ENCODE data around the gene ELP2. TPM values are rescaled to one million over a fixed set of nuclear protein-coding genes. Genes with fewer than 3 reads are reported as not detected.

ELP2 gene
- total RNA-seq, 1 experiment from 2014 or later: 137 TPM

DNA sequence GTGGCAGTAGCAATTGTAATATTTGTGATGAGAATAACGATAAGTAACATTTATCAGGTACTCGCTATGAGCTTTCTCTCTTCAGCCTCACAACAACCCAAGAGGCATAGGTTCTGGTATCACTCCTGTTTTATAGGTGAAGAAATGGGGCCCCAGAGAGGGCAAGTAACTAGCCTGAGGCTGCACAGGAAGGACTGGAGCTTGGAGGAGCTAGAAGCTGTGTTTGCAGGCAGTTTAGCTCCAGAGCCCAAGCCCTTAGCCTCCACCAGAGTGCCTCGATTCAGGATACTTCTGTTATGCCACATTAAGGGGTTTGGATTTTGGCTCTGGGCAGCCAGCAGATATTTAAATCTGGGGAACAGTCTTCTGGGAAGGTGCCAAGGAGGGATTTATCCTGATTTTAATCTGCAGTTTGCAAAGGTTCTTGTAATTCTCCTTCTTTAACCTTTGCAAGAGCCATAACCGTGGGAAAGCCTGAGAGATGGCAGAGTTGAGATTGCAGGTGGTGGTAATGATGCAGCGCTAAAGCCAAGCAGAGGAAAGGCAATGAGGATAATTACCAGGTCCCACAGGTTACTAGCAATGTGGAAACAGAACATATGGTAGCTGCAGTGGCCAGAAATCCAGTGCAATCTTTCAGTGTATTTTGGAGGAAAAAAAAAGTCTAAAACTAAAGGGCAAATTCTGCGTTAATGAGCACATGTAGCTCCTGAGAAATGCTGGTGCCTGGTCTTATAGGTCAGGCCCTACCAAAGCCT is 66.7 kb downstream of the ELP2 start:
- no peaks in the 10 kb centered on the region; a peak in 1 of 4 replicates for H3K4me1 Mint-ChIP-seq
- TF ChIP-seq, protein P1, sequence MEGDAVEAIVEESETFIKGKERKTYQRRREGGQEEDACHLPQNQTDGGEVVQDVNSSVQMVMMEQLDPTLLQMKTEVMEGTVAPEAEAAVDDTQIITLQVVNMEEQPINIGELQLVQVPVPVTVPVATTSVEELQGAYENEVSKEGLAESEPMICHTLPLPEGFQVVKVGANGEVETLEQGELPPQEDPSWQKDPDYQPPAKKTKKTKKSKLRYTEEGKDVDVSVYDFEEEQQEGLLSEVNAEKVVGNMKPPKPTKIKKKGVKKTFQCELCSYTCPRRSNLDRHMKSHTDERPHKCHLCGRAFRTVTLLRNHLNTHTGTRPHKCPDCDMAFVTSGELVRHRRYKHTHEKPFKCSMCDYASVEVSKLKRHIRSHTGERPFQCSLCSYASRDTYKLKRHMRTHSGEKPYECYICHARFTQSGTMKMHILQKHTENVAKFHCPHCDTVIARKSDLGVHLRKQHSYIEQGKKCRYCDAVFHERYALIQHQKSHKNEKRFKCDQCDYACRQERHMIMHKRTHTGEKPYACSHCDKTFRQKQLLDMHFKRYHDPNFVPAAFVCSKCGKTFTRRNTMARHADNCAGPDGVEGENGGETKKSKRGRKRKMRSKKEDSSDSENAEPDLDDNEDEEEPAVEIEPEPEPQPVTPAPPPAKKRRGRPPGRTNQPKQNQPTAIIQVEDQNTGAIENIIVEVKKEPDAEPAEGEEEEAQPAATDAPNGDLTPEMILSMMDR (conservative IDR thresholded peaks at IDR 0.05): no peak

More for the DNA sequence above, 66.7 kb downstream of the ELP2 start:
- no peak overlapping the region for H4K8ac ChIP-seq (replicated peaks; ENCODE audit: insufficient read length, low read depth, low read length)
- H4K91ac ChIP-seq (ENCODE audit: insufficient read length, low read depth, low read length): no peak overlapping the region
- Mint-ChIP-seq H3K27me3 (ENCODE audit: low read depth) (no peaks in the 10 kb centered on the region), H3K4me3 (no peak overlapping the region), H3K9me3 (no peaks in the 10 kb centered on the region), H3K27ac (no peak overlapping the region; a peak in 1 of 7 replicates), H3K36me3 (ENCODE audit: insufficient read depth in 1 of 3, low read depth in 3 of 3) (peaks cover 4 to 15% (median 5%) of the 10 kb centered on the region in 3 experiments; a peak in 5 of 7 replicates)
- H4K20me1 ChIP-seq (ENCODE audit: control insufficient read depth, insufficient read depth, insufficient read length): no peaks in the 10 kb centered on the region
- no peak overlapping the region for H2AFZ ChIP-seq (ENCODE audit: low read length)
- no peaks in the 10 kb centered on the region for H3K9me3 ChIP-seq (ENCODE audit: control insufficient read depth, low read depth, low read length)
- H2BK15ac ChIP-seq (ENCODE audit: low read depth, low read length): no peak overlapping the region
- H3K27ac ChIP-seq (ENCODE audit: insufficient read length, low read depth, low read length): no peak overlapping the region
- WGBS (ENCODE audit: extremely low coverage, insufficient read length, low lambda C conversion rate): no CpG with 5 or more reads among the region's 6 CpGs
- no peak overlapping the region for H3T11ph ChIP-seq (ENCODE audit: low read length)
- H3K4me2 ChIP-seq (ENCODE audit: insufficient read depth, insufficient read length, low read length): no peak overlapping the region
- no peak overlapping the region for H3K9ac ChIP-seq (ENCODE audit: extremely low read depth, insufficient read length, low read length)
- H2BK120ac ChIP-seq (ENCODE audit: low read depth, low read length, poor library complexity, severe bottlenecking): no peak overlapping the region
- H3K14ac ChIP-seq (ENCODE audit: insufficient read depth, low read length): no peak overlapping the region; the same call in 1 of the 2 replicates
- no peak overlapping the region for H2BK5ac ChIP-seq (ENCODE audit: insufficient read length, low read length)
- H3K79me2 ChIP-seq (ENCODE audit: insufficient read depth, low read length): no peaks in the 10 kb centered on the region
- no peaks in the 10 kb centered on the region for H3K23me2 ChIP-seq (ENCODE audit: insufficient read length, low read depth, low read length, poor library complexity, severe bottlenecking)
- no peak overlapping the region for H2AK5ac ChIP-seq (ENCODE audit: insufficient read length, low read length)
- no peak overlapping the region for H2BK12ac ChIP-seq (ENCODE audit: insufficient read length, low read depth, low read length)
- no peak overlapping the region for H3K56ac ChIP-seq (ENCODE audit: insufficient read length, low read depth, low read length)
- no peak overlapping the region for H2BK20ac ChIP-seq (ENCODE audit: low read depth, low read length, poor library complexity, severe bottlenecking)
- H3K4ac ChIP-seq (ENCODE audit: low read depth, low read length): no peak overlapping the region
- H4K5ac ChIP-seq (ENCODE audit: insufficient read length, low read depth, low read length): no peak overlapping the region
- no peak overlapping the region for H3K18ac ChIP-seq (ENCODE audit: insufficient read length, low read depth, low read length)
- no peak for DNase-seq
- H3K79me1 ChIP-seq (ENCODE audit: insufficient read depth, low read depth, low read length, poor library complexity, severe bottlenecking): no peaks in the 10 kb centered on the region
- H3K27me3 ChIP-seq (ENCODE audit: insufficient read depth, low read length): no peaks in the 10 kb centered on the region
- no peaks in the 10 kb centered on the region for H3K4me1 ChIP-seq (ENCODE audit: insufficient read depth, low read length)
- H3K23ac ChIP-seq (ENCODE audit: insufficient read length, low read depth, low read length): no peak overlapping the region
